ENCODE results near the gene ARL15. TPM values are rescaled to one million over a fixed set of nuclear protein-coding genes. Genes with fewer than 3 reads are reported as not detected.
A peak's percentile ranks its signal among the peaks of the same experiment; 100 is the strongest.
"Not testable (repeated sequence)": the region's sequence is repeated elsewhere in the genome, so short reads cannot be mapped to it uniquely, and the experiment has no call there.

Gene ARL15
- polyA plus RNA-seq, 1 of the 3 experiments (the other 2 are of a cell fraction): 6.4 TPM

GRCh38 chr5:54357408-54358058 is 47.2 kb upstream of the ARL15 start:
- CTCF ChIA-PET: interaction anchor here (0.6 to 1.2 kb wide), 3 partner anchors 9 to 708 kb away, joined by 3 to 4 read pairs (median 3); no protein-coding TSS in a partner anchor
- 16% methylated on average over 4 of the region's 4 CpGs for WGBS (ENCODE audit: low lambda C conversion rate)

DNA sequence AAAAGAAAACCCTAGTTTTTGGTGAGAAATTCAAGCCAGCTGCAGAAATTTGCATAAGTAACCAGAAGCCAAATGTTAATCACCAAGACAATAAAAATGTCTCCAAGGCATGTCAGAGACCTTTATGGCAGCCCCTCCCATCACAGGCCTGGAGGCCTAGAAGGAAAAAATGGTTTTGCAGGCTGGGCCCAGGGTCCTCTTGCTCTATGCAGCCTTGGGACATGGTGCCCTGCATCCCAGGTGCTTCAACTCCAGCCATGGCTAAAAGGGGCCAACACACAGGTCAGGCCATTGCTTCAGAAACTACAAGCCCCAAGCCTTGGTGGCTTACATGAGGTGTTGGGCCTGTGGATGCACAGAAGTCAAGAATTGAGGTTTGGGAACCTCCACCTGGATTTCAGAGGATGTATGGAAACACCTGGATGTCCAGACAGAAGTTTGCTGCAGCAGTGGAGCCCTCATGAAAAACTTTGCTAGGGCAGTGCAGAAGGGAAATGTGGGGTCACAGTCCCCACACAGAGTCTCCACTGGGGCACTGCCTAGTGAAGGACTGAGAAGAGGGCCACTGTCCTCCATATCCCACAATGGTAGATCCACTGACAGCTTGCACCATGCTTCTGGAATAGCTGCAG is 43.7 kb upstream of the ARL15 start:
- POLR2A ChIA-PET; H2AFZ ChIP-seq (ENCODE audit: low read depth); H3K4me2 ChIP-seq; H3K9me2 ChIP-seq; H3K27ac ChIP-seq (ENCODE audit: low read depth in 2 of 2, low read length in 1 of 2); H3K27me3 ChIP-seq (ENCODE audit: insufficient read depth); H3K9me3 ChIP-seq; H3F3A ChIP-seq (replicated peaks; ENCODE audit: insufficient read depth); H3K4me3 ChIP-seq (ENCODE audit: low read depth in 2 of 2, low read length in 1 of 2); DNase-seq; H3K4me1 ChIP-seq (ENCODE audit: control insufficient read depth in 1 of 2, insufficient read depth in 2 of 2, low read depth in 1 of 2, low read length in 1 of 2); H3K79me2 ChIP-seq (ENCODE audit: insufficient read depth); H3K9ac ChIP-seq; H4K20me1 ChIP-seq (ENCODE audit: insufficient read depth); H3K36me3 ChIP-seq (replicated peaks in 1 of 2; ENCODE audit: control insufficient read depth in 1 of 2, insufficient read depth in 2 of 2, low read length in 1 of 2): not testable (repeated sequence)
- CTCF ChIA-PET: interaction anchor here (0.6 kb wide), 1 partner anchor 1150 kb away, joined by 5 read pairs; no protein-coding TSS in a partner anchor

More at GRCh38 chr5:54357408-54358058, 47.2 kb upstream of the ARL15 start:
- peaks cover 6 to 13% of the 10 kb centered on the region in 2 experiments for H3K4me1 ChIP-seq (ENCODE audit: control insufficient read depth in 1 of 2, insufficient read depth in 2 of 2, low read depth in 1 of 2, low read length in 1 of 2)
- TF ChIP-seq, protein P1, sequence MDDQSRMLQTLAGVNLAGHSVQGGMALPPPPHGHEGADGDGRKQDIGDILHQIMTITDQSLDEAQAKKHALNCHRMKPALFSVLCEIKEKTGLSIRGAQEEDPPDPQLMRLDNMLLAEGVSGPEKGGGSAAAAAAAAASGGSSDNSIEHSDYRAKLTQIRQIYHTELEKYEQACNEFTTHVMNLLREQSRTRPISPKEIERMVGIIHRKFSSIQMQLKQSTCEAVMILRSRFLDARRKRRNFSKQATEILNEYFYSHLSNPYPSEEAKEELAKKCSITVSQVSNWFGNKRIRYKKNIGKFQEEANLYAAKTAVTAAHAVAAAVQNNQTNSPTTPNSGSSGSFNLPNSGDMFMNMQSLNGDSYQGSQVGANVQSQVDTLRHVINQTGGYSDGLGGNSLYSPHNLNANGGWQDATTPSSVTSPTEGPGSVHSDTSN (IDR thresholded peaks at IDR 0.05): peak; percentile 69
- TF ChIP-seq TCF12 (IDR thresholded peaks at IDR 0.05): peak; percentile 95
- no peak for TF ChIP-seq GABPA (IDR thresholded peaks at IDR 0.05; ENCODE audit: low read depth)
- 0 out of 2 replicates have a peak, but pooled peaks have one; percentile 38 for TF ChIP-seq FOXM1 (IDR thresholded peaks at IDR 0.05; ENCODE audit: low read depth)
- TF ChIP-seq, protein P2, sequence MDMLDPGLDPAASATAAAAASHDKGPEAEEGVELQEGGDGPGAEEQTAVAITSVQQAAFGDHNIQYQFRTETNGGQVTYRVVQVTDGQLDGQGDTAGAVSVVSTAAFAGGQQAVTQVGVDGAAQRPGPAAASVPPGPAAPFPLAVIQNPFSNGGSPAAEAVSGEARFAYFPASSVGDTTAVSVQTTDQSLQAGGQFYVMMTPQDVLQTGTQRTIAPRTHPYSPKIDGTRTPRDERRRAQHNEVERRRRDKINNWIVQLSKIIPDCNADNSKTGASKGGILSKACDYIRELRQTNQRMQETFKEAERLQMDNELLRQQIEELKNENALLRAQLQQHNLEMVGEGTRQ (IDR thresholded peaks at IDR 0.05; ENCODE audit: borderline replicate concordance, low read depth, low read length): no peak
- no peak for TF ChIP-seq RFX5 (IDR thresholded peaks at IDR 0.05; ENCODE audit: low read length)
- no peak for TF ChIP-seq FOSL2 (IDR thresholded peaks at IDR 0.05; ENCODE audit: borderline replicate concordance, low read depth)
- TF ChIP-seq CHD2 (IDR thresholded peaks at IDR 0.05; ENCODE audit: low read length, partially characterized antibody): no peak
- 0 out of 2 replicates have a peak, but pooled peaks have one; percentile 48 for TF ChIP-seq TEAD4 (IDR thresholded peaks at IDR 0.05; ENCODE audit: borderline replicate concordance, insufficient read depth)
- TF ChIP-seq NFIC (IDR thresholded peaks at IDR 0.05; ENCODE audit: borderline replicate concordance): peak; percentile 66; the same call in 1 of the 2 replicates
- TF ChIP-seq POLR2AphosphoS5 (IDR thresholded peaks at IDR 0.05; ENCODE audit: low read depth, low read length): peak; percentile 59; the same call in 1 of the 2 replicates
- TF ChIP-seq EP300 (IDR thresholded peaks at IDR 0.05; ENCODE audit: borderline replicate concordance in 1 of 2, low read depth in 1 of 2, low read length in 1 of 2): peak in 1 of 2 experiments; percentile 75; a peak in 2 of 4 replicates
- no peak for TF ChIP-seq SMC3 (IDR thresholded peaks at IDR 0.05; ENCODE audit: low read depth, low read length)
- H3K4me3 ChIP-seq (ENCODE audit: low read depth in 2 of 2, low read length in 1 of 2): no peak overlapping the region; a peak in 1 of 4 replicates
- DNase-seq: peak; percentile 30
- no peaks in the 10 kb centered on the region for H4K20me1 ChIP-seq (ENCODE audit: insufficient read depth)
- POLR2A ChIA-PET: interaction anchor here (1.4 kb wide), 1 partner anchor 47 kb away, joined by 3 read pairs; the partner anchor contains the start of gene ARL15
- no peaks in the 10 kb centered on the region for H3K9me3 ChIP-seq
- peak overlapping the region; percentile 25; the same call in 1 of the 2 replicates for H3K4me2 ChIP-seq
- H2AFZ ChIP-seq (ENCODE audit: low read depth): peak overlapping the region; percentile 39; the same call in 1 of the 2 replicates
- peaks cover 20% of the 10 kb centered on the region for H3F3A ChIP-seq (replicated peaks; ENCODE audit: insufficient read depth)
- H3K36me3 ChIP-seq (replicated peaks in 1 of 2; ENCODE audit: control insufficient read depth in 1 of 2, insufficient read depth in 2 of 2, low read length in 1 of 2): no peaks in the 10 kb centered on the region
- H3K9me2 ChIP-seq: no peaks in the 10 kb centered on the region
- H3K27ac ChIP-seq (ENCODE audit: low read depth in 2 of 2, low read length in 1 of 2): peak overlapping the region; percentile 48 to 58; a peak in 3 of 4 replicates
- no peaks in the 10 kb centered on the region for H3K27me3 ChIP-seq (ENCODE audit: insufficient read depth)
- H3K79me2 ChIP-seq (ENCODE audit: insufficient read depth): no peaks in the 10 kb centered on the region
- no peak overlapping the region for H3K9ac ChIP-seq

- WGBS (ENCODE audit: low lambda C conversion rate): 0% methylated on average over 1 of the region's 1 CpG
- H3F3A ChIP-seq (replicated peaks; ENCODE audit: insufficient read depth); POLR2A ChIA-PET; H3K4me1 ChIP-seq (ENCODE audit: control insufficient read depth in 1 of 2, insufficient read depth in 2 of 2, low read depth in 1 of 2, low read length in 1 of 2); H4K20me1 ChIP-seq (ENCODE audit: insufficient read depth); H3K4me3 ChIP-seq (ENCODE audit: low read depth in 2 of 2, low read length in 1 of 2); H3K36me3 ChIP-seq (replicated peaks in 1 of 2; ENCODE audit: control insufficient read depth in 1 of 2, insufficient read depth in 2 of 2, low read length in 1 of 2); H3K27ac ChIP-seq (ENCODE audit: low read depth in 2 of 2, low read length in 1 of 2); H3K9me2 ChIP-seq; H3K9me3 ChIP-seq; H2AFZ ChIP-seq (ENCODE audit: low read depth); H3K79me2 ChIP-seq (ENCODE audit: insufficient read depth); H3K27me3 ChIP-seq (ENCODE audit: insufficient read depth); H3K4me2 ChIP-seq; DNase-seq; H3K9ac ChIP-seq: not testable (repeated sequence)
- CTCF ChIA-PET: interaction anchor here (1.4 kb wide), 1 partner anchor 67 kb away, joined by 5 read pairs; no protein-coding TSS in a partner anchor
Observed at GRCh38 chr5:54352580-54352979, 42.2 kb upstream of the ARL15 start.

Data from SK-N-SH (cell line).